Inferior parietal cortex (tissue), 1 donor: ENCODE data around the gene UNC13A.
"Not testable (repeated sequence)": the region's sequence is repeated elsewhere in the genome, so short reads cannot be mapped to it uniquely, and the experiment has no call there.

Source experiments
- DNase-seq: peaks from one replicate; pipeline ENCODE4 v3.0.0-alpha.2; 2016; ENCODE audit errors: extremely low spot score

UNC13A gene

GRCh38 chr19:17570291-17570690, 117.9 kb downstream of the UNC13A start:
- not testable (repeated sequence) for DNase-seq

GRCh38 chr19:17567940-17568339, 120.2 kb downstream of the UNC13A start:
- DNase-seq, result no peak

GRCh38 chr19:17565611-17566010, 122.5 kb downstream of the UNC13A start:
- DNase-seq, result no peak

- no peak for DNase-seq
These were observed 123.4 kb downstream of the UNC13A start for GRCh38 chr19:17564781-17565180.

DNA sequence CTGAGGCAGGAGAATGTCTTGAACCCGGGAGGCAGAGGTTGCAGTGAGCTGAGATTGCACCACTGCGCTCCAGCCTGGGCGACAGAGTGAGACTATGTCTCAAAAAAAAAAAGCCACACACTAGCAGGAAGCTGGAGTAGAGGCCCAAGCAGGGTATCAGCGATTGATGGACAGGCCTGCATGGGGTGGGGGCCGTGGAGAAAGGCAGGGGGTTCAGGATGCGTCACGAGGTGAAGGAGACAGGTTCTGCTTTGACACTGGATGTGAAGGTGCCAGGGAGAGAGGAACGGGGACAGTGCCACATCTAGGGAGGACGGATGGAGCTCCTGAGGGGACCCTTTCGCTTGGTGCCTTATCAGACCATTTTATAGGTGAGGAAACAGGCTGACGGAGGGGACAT, 125.6 kb downstream of the UNC13A start:
- no peak for DNase-seq

GRCh38 chr19:17562097-17562496, 126.1 kb downstream of the UNC13A start:
- DNase-seq, result no peak

GRCh38 chr19:17560205-17560595, 128.0 kb downstream of the UNC13A start:
- DNase-seq, result no peak

GRCh38 chr19:17557466-17557865, 130.7 kb downstream of the UNC13A start:
- DNase-seq, result no peak

- no peak for DNase-seq
These were observed 131.2 kb downstream of the UNC13A start for GRCh38 chr19:17556995-17557394.

- DNase-seq, result no peak
These were observed 132.0 kb downstream of the UNC13A start for GRCh38 chr19:17555929-17556813.

DNA sequence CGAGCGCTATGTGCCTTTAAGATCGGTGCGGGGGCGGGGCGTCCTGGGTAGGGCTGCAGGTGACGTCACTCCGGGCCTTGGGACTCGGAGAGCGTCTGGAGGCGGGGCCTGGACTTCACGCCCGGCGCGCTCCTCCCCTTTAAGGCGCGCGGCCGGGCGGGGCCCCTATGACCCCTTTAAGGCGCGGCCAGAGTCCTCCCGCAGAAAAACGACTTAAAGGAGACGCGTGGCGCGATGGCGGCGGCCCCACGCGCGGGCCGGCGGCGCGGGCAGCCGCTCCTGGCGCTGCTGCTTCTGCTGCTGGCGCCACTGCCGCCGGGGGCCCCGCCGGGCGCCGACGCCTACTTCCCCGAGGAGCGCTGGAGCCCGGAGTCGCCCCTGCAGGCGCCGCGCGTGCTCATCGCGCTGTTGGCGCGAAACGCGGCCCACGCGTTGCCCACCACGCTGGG, 132.7 kb downstream of the UNC13A start, which contains the start of gene COLGALT1:
Gene COLGALT1 (plus strand): TSS at position 170 of the 449 bp plus-strand sequence. CDS start 65 bp downstream, at position 235.
- DNase-seq, result peak; percentile 97

- DNase-seq, result no peak
These were observed 133.1 kb downstream of the UNC13A start for GRCh38 chr19:17554968-17555479.

DNA sequence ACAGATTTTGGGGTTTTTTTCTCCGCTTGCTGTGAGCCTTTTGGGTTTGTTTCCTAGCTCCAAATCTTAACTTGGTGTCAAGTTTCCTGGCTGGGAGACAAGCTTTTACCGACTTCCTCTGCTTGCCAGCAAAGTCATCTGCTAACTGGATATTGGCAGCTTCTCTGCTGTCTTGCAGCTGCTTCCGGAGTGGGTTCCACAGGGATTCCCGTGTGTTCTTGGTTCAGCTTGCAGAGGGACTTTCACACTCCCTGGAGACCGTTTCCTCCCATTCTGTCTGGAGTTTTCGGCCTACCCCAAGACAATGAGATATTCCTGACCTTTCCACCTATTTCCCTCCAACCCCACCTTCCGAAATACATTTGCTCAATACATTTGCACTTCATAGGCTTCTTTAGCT, 134.9 kb downstream of the UNC13A start:
- peak; percentile 44 for DNase-seq

DNA sequence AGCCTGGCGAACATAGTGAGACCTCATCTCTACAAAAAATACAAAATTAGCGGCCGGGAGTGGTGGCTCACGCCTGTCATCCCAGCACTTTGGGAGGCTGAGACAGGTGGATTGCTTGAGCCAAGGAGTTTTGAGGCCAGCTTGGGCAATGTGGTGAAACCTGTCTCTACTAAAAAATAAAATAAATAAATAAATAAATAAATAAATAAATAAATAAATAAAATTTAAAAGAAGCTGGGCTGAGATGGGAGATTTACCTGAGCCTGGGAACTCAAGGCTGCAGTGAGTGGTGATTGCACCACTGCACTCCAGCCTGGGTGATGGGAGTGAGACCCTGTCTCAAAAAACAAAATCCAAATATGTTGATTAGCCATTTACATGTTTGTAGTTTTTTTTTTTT, 135.4 kb downstream of the UNC13A start:
- DNase-seq, result not testable (repeated sequence)
